D341Med (cell line): Measurements from ENCODE around the gene LMCD1.
"Not testable (repeated sequence)": the region's sequence is repeated elsewhere in the genome, so short reads cannot be mapped to it uniquely, and the experiment has no call there.

Experiments used
- DNase-seq: peaks from one replicate; pipeline ENCODE4 v3.0.0; 2012; ENCODE audit warnings: low spot score

Gene LMCD1

DNA sequence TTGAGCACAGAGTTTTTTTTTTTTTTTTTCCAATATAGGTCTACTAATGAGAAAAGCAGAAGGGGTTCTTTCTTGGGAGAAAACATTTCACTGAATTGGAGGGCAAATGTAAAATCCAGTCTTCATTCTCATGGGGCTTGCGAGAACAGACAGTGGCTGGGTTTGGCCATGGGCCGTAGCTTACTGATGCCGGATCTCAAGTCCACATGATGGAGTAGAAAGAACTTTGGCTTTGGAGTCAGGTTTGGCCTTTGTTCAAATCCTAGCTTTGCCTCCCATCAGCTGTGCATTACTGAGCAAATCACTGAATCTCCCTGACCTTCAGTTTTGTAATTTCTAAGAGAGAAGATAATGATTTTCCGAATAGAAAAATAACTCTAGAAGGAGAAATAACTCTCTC is 59.7 kb downstream of the LMCD1 start:
- no peak for DNase-seq

DNA sequence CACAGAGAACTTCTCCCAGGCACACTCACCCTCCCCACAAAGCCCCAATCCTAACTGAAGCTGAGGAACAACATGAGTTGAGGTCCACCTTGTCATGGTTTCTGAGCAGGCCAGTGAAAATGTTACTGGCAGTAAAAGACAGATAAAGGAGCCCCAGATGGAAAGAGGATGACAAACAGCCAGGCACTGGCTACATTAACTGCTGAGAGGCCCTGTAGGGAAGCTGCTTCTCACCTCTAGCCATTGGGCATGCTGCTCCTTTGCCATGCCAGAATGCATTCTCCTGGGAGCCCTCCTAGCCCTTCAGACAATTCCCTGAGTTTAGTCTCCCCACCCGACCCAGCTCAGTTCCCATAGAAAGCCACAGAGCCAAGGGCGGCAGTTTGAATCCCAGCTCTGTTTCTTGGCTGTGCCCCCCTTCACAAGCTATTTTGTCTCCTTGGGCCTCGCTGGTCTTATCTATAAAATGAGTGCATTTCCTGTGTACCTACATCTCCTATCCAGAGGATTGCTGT is 60.5 kb downstream of the LMCD1 start:
- DNase-seq, result no peak

DNA sequence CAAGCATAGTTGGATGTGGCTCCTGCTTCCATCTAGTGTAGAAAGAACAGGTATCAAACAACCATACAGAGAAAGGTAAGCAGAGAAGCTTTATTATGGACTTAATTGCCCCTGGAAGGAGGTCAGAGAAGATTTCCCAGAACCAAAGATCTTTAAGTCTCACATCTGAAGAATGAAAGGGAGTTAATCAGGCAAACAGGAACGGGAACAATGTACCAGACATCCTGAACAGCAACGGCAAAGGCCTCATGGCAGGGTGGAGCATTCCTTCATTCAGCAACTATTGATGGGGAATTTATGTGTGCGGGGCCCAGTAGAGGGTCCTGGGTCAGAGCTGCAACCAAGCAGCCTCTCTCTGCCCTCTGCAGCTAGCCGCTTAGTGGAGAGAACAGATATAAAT is 61.5 kb downstream of the LMCD1 start:
- DNase-seq, result no peak

DNA sequence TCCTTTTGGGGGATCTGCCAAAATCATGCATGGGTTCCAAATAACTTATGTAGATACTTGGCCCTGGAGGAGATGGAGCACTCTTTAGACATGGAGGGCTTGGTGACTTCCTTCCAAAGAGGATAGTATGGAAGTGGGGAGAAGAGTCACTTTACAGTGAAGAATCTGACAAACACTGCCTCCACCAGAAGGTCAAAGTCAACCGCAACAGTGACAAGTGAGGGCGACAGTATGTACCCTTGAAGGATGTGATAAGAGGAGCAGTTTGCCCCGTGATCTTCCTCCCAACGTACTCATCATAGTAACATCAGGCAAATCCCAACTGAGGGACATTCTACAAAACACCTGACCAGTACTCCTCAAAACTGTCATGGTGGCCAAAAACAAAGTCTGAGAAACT is 62.0 kb downstream of the LMCD1 start:
- no peak for DNase-seq

DNA sequence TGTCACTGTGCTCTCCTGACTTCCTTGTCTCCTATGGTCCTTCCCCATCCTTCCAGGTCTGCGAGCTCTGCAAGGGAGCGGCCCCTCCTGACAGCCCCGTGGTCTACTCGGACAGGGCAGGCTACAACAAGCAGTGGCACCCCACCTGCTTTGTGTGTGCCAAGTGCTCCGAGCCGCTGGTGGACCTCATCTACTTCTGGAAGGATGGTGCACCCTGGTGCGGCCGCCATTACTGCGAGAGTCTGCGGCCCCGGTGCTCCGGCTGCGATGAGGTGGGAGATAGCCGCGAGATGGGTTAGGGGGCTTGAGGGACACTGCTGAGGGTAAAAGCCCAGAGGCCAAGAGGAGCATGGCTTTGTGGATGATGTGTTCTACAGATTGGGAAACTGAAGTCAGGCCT is 63.8 kb downstream of the LMCD1 start:
- no peak for DNase-seq

DNA sequence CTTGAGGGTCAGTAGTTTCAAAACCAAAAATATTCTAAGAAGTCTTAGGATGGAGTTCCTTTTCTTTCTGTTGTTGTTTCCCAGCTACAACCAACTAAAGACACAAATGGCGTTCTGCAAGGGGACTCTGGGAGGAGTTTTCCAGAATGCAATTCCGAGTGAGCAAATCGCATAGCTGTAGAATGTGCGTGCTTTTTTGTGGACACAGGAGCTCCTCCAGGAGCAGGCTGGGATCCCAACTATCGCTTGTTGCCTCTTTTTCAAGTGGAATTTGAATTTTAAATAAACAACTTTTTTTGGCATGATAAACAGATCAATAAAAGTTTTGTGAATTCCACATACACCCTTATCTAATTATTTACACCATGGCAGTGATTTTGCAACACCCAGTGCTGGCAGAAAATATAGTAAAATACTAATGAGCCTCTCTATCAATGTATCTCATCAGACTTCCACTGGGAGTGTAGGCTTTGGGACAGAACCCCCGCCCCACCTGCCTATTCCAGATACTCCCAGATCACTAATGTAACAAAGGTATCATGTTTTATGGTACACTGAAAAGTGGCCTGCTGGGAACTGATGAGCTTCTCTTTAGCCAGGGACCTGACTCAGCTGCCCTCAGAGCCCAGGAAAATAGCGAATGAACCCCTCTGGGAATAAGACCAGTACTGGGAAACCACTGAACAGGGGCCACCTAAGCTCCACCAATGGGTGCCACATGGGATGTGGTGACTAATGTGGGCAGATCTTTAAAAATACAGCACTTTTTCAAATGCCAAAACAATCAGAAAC is 66.4 kb downstream of the LMCD1 start:
- no peak for DNase-seq

DNA sequence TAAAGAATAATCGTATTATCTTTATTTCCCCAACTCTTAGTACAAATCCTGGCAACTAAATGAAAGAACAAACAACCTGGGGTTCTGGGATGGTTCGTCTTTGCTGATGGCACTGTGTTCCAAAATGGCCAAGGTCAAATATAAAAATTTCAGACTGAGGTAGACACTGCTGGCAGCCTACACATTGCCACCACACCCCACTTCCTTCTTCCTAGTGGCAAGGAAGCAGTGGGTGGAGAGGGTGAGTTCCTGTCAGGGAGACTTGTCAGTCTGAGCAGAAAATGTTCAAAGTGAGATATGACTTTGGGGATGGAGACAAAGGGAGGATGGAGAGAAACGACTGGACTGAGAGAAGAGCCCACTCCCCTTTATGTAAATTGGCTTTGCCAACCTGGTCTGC is 69.6 kb downstream of the LMCD1 start:
- no peak for DNase-seq

DNA sequence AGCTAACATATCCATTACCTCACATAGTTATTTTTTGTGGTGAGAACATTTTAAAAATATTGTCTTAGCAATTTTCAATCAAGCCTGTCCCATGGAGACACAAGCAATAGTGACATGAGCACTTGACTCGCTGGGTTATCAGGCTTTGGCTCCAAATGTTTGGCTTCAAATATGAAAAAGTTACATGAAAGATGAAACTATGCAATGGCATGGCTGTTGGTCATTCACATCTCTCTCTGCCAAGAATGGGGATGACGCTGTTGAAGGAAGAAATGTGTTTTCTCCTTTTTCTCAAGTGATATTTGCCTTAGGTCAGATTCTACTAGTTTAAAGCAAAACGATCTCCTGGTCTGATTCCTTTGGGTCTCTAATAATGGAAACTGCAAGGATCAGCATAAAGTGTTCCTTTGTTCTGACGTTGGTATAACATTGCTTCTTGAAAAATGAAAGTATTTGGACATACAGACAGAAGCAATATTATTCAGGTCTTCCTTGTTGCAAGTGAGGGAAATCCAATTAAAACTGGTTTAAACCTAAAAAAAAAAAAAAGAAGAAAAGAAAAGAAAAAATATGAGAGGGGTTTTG is 71.8 kb downstream of the LMCD1 start:
- no peak for DNase-seq

DNA sequence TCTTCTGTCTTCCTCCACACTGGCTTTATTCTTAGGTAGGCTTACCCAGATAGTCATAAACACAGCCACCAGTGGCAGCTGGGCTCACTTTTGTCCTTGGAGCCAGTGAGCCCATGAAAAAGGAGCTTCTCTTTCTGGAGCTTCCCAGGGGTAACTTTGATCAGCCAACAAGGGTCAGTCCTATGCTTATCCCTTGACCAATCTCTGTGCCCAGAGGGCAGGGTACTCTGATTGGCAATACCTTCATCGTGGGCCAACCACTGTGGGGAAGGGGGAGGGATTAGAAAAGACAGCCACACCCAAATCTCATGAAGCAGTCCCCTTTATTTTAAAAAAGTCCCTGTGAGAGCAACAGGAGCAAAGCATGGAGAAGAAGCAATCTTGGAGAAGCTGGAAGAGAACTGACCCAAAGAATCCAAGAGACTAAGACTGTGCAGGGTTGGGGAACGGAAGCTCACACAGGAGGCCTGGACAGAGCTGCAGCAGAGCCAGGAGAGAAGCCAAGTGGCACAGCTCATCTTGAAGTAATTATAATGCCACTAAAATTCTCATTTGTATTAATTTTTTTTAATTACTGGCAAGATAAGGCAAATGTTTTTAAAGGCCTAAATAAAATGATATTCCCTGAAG is 72.5 kb downstream of the LMCD1 start:
- DNase-seq, result no peak

DNA sequence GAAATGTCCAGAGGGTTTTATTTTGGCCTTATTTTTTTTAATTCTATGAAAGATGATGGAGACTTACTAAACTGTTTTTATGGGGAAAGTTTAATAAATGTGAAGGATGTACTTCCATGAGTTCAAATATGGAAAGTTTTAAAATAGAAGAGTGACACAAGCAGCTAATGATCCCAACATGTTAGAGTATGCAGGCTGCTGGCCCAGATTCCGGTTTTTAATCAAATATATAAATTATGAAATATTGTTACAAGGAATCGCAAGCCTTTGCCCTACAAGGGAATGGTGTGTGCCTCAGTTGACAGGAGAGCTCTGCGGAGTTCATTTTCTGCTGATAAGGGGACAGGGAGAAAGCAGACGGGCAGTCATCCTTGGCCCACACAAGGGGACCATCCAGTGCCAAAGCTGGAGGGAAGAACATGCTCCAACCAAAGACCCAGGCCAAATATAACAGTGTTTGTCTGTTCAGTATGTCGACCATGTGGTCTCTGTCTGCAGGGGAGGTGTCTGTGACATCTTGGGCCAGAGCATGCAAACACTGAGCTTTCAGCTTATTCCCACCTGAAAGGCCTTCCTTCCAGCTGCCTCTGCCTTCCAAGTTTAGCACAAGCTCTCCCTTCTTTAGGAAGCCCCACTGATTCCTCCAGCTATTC is 73.2 kb downstream of the LMCD1 start:
- DNase-seq, result no peak

DNA sequence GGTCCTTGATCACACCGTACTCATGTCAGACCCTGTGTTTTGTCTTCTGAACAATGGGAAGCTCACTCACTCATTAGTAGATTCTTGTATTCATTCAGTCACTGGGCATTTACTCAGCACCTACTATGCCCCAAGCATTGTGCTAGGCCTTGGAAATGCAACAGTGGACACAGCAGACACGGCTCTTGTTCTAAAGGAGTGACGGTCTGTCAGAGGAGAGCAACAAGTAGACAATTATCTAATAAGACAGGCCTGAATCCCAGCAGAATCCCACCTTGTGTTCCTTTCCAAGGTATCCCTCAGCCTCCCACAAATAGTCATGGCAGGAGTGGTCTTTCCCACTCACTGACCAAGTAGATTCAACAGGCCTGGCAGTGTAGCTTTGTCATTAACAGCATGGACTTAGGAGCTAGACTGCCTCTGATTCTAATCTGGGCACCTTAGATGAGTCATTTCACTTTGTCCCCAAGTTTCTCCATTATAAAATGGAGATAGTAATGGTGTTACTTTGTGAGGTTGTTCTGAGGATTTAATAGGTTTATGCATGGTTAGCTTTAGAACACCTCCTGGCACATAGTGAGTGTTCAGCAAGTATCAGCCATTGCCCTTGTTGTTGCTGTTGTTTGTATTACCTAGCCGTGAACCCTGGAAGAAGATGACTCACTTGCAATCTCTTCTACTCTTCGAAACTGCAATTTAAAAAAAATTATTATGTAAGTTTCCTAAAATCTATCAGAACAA is 73.9 kb downstream of the LMCD1 start:
- no peak for DNase-seq

DNA sequence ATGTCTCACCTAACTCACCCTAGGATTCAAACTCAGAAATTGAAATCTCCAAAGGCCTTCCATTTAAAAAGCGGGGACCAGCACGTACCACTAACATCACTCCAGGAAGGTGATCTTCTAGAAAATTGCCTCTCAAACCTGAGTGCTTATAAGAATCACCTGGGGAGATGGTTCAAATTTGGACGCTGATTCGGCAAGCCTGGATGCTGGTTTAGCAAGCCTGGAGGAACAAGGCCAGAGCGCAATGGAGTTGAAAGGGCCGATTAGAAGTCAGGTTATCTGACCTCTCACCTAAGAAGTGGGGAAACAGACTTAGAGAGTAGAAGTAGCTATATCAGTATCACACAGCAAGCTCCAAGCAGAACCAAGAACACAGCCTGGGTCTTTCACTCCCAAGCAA is 74.8 kb downstream of the LMCD1 start:
- DNase-seq, result no peak

DNA sequence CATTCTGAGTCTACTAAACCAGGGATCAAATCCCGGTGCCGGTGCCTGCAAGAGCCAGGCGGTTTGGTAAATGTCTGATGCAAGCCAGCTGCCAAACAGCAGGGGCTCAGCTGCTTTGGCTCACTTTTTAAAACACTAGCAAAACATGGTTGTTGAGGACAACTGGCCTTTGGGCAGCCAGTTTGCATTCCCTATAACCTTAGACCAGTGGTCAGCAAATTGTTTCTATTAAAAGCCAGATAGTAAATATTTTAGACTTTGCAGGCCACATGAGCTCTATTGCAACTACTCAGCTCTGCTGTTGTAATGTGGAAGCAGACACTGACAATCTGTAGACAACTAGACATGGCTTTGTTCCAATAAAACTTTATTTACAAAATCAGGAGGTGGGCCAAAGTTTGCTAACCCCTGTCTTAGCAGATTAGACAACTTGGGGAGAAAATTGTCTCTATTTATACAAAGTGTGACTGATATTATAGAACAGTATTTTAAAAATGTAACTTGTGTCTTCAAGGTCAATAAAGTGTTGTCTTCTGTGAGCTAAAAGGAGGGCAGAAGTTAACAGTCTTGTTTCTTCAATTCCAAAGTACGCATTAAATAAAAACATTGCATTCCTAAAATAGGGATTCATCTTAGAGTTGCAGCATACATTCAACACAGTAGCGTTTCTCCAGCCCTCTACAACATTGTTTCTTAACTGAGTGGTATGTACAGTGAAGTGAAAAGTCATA is 75.4 kb downstream of the LMCD1 start:
- no peak for DNase-seq

DNA sequence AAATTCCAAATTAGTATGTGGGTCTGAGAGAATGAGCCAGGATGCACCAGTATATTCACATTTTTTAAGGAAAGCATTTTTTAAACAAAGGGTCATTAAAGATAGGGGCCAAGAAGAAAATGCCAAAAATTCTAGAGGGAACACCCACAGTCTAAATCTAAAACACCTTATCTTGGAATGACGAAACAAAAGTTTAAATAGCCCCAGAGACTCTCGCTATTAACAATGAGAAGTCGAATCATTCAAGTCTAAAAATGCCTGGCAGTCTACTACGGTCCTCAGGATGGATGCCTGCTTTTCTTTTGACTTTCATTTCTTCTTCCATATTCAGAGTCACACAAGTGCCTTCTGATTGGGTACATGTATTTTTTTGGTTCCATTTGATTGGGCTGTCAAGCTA is 76.7 kb downstream of the LMCD1 start:
- no peak for DNase-seq

DNA sequence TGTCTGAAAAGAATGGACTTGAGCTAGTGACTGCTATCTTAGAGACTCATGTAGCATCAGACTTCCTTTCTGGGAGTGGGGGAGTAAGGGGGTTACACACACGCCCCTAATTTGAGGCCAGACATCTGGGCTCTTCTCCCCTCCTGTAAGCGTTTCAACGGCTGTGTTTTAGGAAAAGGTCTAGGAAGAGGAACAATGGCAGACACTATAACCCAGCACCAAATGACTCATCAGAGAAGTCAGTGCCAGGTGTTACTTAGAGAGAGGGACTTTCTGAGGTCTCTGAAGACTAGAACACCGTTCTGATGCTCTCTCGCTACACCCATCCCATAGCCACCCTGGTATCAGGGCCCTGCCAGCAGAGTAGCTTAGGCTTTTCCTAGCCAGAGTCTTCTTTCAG is 77.5 kb downstream of the LMCD1 start:
- no peak for DNase-seq

DNA sequence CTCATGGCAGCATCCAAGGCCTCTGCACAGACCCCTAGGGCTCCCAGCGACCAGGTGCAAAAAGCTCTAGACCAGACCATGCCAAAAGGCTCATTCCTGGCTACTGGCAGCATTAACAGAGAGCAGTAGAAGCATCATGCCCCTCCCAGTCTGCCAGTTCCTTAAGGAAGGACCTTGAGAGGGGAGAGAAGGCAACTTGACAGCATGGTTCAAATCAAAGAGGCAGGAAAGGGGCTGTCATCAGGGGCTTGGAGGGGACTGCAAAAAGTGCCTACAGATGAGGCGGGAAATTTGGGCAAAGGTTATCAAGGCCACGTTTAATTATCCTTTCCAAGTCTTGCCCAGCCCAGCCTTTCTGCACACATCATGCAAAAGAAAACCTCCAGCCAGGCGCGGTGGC is 78.3 kb downstream of the LMCD1 start:
- DNase-seq, result no peak

DNA sequence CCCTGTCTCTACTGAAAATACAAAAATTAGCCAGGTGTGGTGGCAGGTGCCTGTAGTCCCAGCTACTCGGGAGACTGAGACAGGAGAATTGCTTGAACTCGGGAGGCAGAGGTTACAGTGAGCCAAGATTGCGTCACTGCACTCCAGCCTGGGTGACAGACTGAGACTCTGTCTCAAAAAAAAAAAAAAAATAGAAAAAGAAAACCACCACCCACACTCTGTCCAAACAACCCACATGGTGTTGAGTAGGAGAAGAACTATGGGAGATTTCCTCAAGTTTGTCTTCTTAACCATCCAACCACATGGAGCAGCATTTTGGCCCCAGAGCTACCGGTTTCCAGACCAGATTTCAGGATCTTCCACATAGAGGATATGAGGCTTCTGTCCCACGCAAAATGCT is 78.8 kb downstream of the LMCD1 start:
- not testable (repeated sequence) for DNase-seq

DNA sequence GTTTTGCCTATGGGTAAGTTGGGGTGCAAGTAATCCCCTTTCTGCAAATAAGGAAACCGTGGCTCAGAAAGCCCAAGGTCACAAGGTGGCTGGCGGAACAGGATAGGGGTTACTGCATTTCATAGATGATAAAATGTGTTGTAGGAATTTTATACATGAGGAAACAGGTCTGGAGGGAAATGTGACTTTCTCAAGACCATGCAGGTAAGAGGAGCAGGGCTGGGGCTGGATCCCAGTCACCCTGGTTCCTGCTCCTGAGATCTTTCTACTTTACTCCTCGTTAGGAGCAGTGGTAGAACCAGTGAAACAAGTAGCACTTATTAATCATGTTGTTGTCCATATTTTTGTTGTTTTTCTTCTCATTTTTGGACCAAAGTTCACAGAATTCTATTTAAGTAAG is 79.8 kb downstream of the LMCD1 start:
- DNase-seq, result no peak

DNA sequence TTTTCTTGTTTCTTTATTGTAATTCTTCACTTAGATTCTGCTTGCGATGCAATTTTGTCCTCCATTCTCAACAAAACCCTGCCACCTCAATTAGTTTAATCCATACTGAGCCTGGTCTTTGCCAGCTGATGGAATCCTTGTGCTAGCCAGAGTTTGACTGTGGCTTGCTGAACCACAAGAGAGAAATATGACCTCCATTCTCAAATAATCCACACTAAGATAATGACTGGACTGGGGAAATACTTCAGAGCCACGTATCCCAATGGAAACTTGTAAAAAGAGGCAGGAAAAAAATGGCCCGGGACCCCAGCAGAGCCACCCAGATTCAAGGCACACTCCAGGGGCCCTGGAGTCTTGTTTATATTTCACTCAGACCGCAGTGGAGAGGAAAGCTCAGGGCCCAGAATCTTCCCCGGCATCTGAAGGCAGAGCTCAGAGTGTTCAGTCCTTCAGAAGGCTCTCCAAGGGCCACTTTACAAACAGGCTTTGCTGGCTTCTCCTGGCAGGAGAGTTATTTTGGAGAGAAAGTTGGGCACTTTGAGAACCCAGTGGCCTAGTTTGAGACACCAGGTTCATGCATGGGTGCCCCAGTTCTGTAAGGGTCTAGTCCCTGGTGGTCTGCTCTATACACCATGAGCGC is 80.3 kb downstream of the LMCD1 start:
- DNase-seq, result no peak

DNA sequence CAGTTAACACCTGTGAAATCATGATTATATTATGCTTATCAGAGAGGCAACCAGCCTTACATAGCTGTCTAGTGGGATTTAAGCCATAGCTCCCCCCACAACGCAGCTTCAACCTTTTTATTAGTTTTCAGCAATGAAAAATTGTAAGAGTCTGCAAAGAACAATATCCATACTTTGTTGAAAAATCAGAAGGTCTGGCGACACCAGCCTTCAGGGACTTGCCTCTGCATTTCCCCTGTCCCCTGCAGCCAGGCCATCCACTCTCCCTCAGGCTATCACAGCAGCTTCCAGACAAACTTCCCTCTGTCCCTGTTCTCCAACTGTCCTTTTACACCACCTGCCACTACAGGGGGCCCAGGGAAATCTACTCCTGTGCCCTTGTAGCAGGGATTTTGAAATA is 83.0 kb downstream of the LMCD1 start:
- no peak for DNase-seq
